Upper lobe of left lung (tissue), 6 donors: Measurements from ENCODE around the gene PRKG1. TPM values are rescaled to one million over a fixed set of nuclear protein-coding genes. Genes with fewer than 3 reads are reported as not detected.

Experiments
- ATAC-seq, 2 donors: fragments of 200-7000 bp; cut with Tn5 transposase; one replicate each; pipeline ENCODE4 v1.9.1; 2022; ENCODE audit warnings: mild to moderate bottlenecking in 2 of 2, moderate library complexity in 2 of 2; ENCODE audit not compliant: low FRiP score in 2 of 2
- DNase-seq, 2 donors: peaks; one replicate each; pipeline ENCODE4 v3.0.0-alpha.2; 2019 to 2020
- H3K27ac ChIP-seq, 4 donors: fragments of 200-600 bp; sonication (generic); one replicate each; pipeline ENCODE4 v1.5.1; 2016 to 2019
- H3K27me3 ChIP-seq, 4 donors: fragments of 200-600 bp; sonication (generic); one replicate each; pipeline ENCODE4 v1.5.1; 2017 to 2019
- H3K36me3 ChIP-seq, 4 donors: fragments of 200-600 bp; sonication (generic); one replicate each; pipeline ENCODE4 v1.5.1; 2016 to 2019
- H3K4me1 ChIP-seq, 4 donors: fragments of 200-600 bp; sonication (generic); one replicate each; pipeline ENCODE4 v1.5.1; 2018 to 2019
- H3K4me3 ChIP-seq, 4 donors: fragments of 200-600 bp; sonication (generic); one replicate each; pipeline ENCODE4 v1.5.1; 2017 to 2019; ENCODE audit warnings: mild to moderate bottlenecking in 2 of 4, moderate library complexity in 1 of 4
- H3K9me3 ChIP-seq, 4 donors: fragments of 200-600 bp; sonication (generic); one replicate each; pipeline ENCODE4 v1.5.1; 2018 to 2019
- EP300 ChIP-seq, 4 donors: sonication (generic); formaldehyde crosslinking; IDR thresholded peaks; one replicate each; pipeline ENCODE4 v1.5.1; 2017; ENCODE audit warnings: antibody characterized with exemption in 4 of 4, control low read depth in 2 of 4
- POLR2A ChIP-seq, 4 donors: fragments of 450-650 bp; IDR thresholded peaks; one replicate each; pipeline ENCODE4 v1.5.1; 2016 to 2017; ENCODE audit warnings: antibody characterized with exemption in 4 of 4, mild to moderate bottlenecking in 2 of 4
- POLR2AphosphoS5 ChIP-seq, 2 donors: sonication (generic); formaldehyde crosslinking; IDR thresholded peaks; one replicate each; pipeline ENCODE4 v1.5.1; 2017; ENCODE audit warnings: antibody characterized with exemption in 2 of 2
- WGBS, 2 donors: methylation state at CpG; one replicate each; pipeline ENCODE4 v1.1.5; 2017 to 2018; 5-methylcytosine and 5-hydroxymethylcytosine counted together
- total RNA-seq, 6 donors: library from RNA; depleted of rRNA in 4 of 6; stranded (reverse); fragments of >200 nt in 4 of 6; gene quantifications; one replicate each; pipeline versions ENCODE4 v1.1.0 to v1.2.1, GENCODE V29; 2016 to 2021
- TF ChIP-seq, protein P1 (sequence below), 6 experiments: fragments of 450-650 bp in 4 of 6; fragments of 200-600 bp in 2 of 6; sonication (generic) in 2 of 6; IDR thresholded peaks; one replicate each; pipeline ENCODE4 v1.5.1; 2016 to 2019; ENCODE audit warnings: antibody characterized with exemption in 6 of 6
- donor health status: DM: no; HTN: no; CAD: no; lungs with moderate emphysema.
- donor health status: DM: no; HTN: yes; CAD: no; lungs with severe emphysema.

The PRKG1 gene
- total RNA-seq, 6 donors from 2014 or later: 12.9 to 43.0 (median 25.0) TPM

DNA sequence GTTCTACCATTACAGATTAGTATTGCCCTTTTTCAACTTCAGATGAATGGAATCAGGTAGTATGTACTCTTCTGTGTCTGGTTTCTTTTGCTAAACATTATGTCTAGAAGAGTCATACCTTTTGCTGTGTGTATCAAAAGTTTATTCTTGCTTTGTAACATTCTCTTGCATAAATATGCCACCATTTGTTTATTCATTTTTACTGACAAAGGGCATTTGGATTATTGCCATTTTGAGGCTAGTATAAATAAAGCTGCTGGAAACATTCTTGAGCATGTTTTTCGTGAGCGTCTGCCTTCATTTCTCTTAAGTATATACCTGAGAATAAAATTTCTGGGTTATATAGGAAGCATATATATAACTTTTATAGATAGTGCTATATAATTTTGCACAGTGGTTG lies 746.8 kb downstream of the PRKG1 start:
- no peaks in the 10 kb centered on the region for H3K9me3 ChIP-seq
- ATAC-seq (no peak), DNase-seq (no peak)
- H3K36me3 ChIP-seq: no peaks in the 10 kb centered on the region
- H3K4me1 ChIP-seq: peaks cover 0 to 5% (median 0%) of the 10 kb centered on the region in 4 donors
- WGBS, 2 donors: 28 to 46% methylated on average over 2 of the region's 2 CpGs
- H3K27me3 ChIP-seq: no peaks in the 10 kb centered on the region
- H3K4me3 ChIP-seq: no peak overlapping the region
- no peak overlapping the region for H3K27ac ChIP-seq
- TF ChIP-seq POLR2AphosphoS5 (IDR thresholded peaks at IDR 0.05) (no peak), EP300 (IDR thresholded peaks at IDR 0.05) (no peak), POLR2A (IDR thresholded peaks at IDR 0.05) (no peak)
- TF ChIP-seq, protein P1, sequence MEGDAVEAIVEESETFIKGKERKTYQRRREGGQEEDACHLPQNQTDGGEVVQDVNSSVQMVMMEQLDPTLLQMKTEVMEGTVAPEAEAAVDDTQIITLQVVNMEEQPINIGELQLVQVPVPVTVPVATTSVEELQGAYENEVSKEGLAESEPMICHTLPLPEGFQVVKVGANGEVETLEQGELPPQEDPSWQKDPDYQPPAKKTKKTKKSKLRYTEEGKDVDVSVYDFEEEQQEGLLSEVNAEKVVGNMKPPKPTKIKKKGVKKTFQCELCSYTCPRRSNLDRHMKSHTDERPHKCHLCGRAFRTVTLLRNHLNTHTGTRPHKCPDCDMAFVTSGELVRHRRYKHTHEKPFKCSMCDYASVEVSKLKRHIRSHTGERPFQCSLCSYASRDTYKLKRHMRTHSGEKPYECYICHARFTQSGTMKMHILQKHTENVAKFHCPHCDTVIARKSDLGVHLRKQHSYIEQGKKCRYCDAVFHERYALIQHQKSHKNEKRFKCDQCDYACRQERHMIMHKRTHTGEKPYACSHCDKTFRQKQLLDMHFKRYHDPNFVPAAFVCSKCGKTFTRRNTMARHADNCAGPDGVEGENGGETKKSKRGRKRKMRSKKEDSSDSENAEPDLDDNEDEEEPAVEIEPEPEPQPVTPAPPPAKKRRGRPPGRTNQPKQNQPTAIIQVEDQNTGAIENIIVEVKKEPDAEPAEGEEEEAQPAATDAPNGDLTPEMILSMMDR (IDR thresholded peaks at IDR 0.05): no peak

DNA sequence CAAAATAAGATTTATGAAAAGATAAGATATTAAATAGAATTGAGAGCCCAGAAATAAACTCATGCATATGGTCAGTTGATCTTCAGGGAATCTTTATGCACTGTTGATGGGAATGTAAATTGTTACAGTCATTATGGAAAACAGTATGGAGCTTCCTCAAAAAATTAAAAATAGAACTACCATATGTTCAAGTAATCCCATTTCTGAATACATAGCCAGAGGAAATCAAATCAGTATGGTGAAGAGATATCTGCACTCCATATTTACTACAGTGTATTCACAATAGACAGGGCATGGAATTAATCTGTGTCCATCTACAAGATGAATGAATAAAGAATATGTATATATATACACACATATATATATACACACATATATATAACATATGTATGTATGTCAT lies 747.5 kb downstream of the PRKG1 start:
- no peak overlapping the region for H3K27ac ChIP-seq
- DNase-seq (no peak), ATAC-seq (no peak)
- peaks cover 0 to 5% (median 0%) of the 10 kb centered on the region in 4 donors for H3K4me1 ChIP-seq
- H3K36me3 ChIP-seq: no peaks in the 10 kb centered on the region
- H3K9me3 ChIP-seq: no peaks in the 10 kb centered on the region
- H3K27me3 ChIP-seq: no peaks in the 10 kb centered on the region
- H3K4me3 ChIP-seq: no peak overlapping the region
- no peak for TF ChIP-seq POLR2A (IDR thresholded peaks at IDR 0.05)
- no peak for TF ChIP-seq EP300 (IDR thresholded peaks at IDR 0.05)
- no peak for TF ChIP-seq POLR2AphosphoS5 (IDR thresholded peaks at IDR 0.05)
- TF ChIP-seq, protein P1 (IDR thresholded peaks at IDR 0.05): no peak

DNA sequence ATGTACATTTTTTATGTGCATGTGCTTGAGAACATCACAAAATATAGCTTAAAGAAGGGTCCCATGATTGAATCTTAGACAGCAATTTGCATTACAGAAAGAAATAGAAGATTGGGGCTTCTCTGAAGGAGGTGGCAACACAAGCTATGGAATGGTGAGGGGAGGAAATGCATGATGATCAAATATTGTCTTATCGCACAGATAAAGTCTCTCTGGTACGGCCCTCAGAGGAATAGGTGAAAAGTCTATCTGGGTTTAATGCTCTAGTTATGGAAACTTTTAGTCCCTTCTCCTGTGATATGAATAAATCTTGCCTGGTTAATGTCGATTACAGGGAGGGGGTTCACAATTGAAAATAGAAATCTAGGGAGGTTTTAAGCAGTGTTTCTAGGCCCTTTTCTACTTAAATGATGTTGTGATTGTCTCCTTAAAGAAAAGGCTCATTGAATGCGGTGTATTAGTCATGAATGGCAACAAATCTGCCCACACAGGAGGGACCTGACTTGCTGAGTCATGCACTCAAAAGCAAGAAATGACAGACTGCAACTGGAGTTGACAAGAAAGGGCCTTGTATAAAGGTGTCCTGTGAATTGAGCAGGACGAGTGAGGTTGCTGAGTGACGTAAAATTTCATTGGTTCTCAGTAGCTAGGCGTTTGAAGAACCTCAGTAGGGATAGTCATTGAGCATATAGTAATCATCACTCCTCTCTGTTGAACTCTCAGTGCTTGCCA lies 758.5 kb downstream of the PRKG1 start:
- no peak for ATAC-seq
- no peak overlapping the region for H3K4me3 ChIP-seq

DNA sequence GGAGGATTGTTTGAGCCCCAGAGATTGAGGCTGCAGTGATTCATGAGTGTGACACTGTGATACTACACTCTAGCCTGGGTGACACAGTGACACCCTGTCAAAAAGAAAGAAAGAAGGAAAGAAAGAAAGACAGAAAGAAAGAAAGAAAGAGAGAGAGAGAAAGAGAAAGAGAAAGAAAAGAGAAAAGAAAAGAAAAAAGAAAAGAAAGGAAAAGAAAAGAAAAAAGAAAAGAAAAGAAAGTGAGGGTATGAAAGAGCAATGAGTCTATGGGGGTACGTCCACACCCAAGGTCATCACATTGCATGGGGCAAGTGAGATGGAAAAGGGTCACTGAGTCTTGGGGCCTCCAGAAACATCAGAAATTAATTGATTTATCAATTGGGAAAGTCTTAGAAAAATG lies 760.3 kb downstream of the PRKG1 start:
- 92 to 97% methylated on average over 1 of the region's 1 CpG for WGBS, 2 donors

More for the DNA sequence above, 758.5 kb downstream of the PRKG1 start:
- TF ChIP-seq POLR2AphosphoS5 (IDR thresholded peaks at IDR 0.05): no peak
- TF ChIP-seq POLR2A (IDR thresholded peaks at IDR 0.05): no peak
- no peak for TF ChIP-seq EP300 (IDR thresholded peaks at IDR 0.05)
- TF ChIP-seq, protein P1 (IDR thresholded peaks at IDR 0.05): no peak
- Histone ChIP-seq H3K36me3 (no peaks in the 10 kb centered on the region), H3K9me3 (no peaks in the 10 kb centered on the region), H3K27me3 (no peaks in the 10 kb centered on the region), H3K27ac (no peak overlapping the region), H3K4me1 (no peaks in the 10 kb centered on the region)
- WGBS, 2 donors: 75 to 87% methylated on average over 7 of the region's 7 CpGs
- no peak for DNase-seq

More for the DNA sequence above, 760.3 kb downstream of the PRKG1 start:
- H3K9me3 ChIP-seq: no peaks in the 10 kb centered on the region
- no peak overlapping the region for H3K27ac ChIP-seq
- no peaks in the 10 kb centered on the region for H3K27me3 ChIP-seq
- TF ChIP-seq EP300 (IDR thresholded peaks at IDR 0.05) (no peak), POLR2AphosphoS5 (IDR thresholded peaks at IDR 0.05) (no peak), POLR2A (IDR thresholded peaks at IDR 0.05) (no peak)
- TF ChIP-seq, protein P1 (IDR thresholded peaks at IDR 0.05): no peak
- DNase-seq (no peak), ATAC-seq (no peak)
- H3K36me3 ChIP-seq: no peaks in the 10 kb centered on the region
- H3K4me3 ChIP-seq: no peak overlapping the region
- no peaks in the 10 kb centered on the region for H3K4me1 ChIP-seq
